ENCODE measurements around the gene LDB3. TPM values are rescaled to one million over a fixed set of nuclear protein-coding genes. Genes with fewer than 3 reads are reported as not detected.

Gene LDB3
- total RNA-seq, 1 experiment from 2014 or later = 1.1 TPM

DNA sequence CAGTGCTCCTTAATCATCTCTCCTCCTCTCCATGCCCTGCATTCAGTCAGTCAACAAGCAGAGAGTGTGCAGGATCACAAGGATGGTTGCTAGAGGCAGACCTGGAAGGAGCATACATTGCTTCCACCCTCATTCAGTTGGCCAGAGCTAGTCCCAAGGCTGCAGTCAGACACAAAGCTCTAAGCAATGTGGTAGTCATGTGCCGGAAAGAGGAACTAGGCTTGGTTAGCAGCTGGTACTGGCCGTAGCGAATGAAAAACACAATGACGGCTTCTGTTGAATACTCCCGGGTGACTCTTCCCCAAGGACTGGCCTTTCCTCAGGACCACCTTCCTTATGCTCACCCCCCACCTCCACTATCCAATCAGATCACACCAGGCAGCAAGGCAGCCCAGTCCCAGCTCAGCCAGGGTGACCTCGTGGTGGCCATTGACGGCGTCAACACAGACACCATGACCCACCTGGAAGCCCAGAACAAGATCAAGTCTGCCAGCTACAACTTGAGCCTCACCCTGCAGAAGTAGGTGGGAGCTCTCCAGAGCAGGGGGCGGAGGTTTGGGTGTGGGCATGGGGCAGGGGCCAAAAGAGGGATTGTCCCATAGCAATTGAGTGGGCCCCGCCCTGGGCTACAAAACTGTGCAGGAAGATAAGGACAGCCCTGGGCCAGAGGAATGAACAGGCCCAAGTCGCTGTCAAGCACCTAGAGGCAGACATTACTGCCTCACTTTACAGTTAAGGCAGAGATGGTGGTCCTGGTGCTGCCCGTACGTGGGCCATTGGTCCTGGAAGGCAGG is 10.9 kb downstream of the LDB3 start:
- Histone ChIP-seq H3K27me3 (replicated peaks) (no peaks in the 10 kb centered on the region), H3K4me3 (no peak overlapping the region), H3K36me3 (no peaks in the 10 kb centered on the region), H3K4me1 (replicated peaks) (no peaks in the 10 kb centered on the region), H3K9me3 (replicated peaks) (no peaks in the 10 kb centered on the region), H3K27ac (no peak overlapping the region)
- no peak for DNase-seq (ENCODE audit: low read depth in 1 of 2, low spot score in 2 of 2)

DNA sequence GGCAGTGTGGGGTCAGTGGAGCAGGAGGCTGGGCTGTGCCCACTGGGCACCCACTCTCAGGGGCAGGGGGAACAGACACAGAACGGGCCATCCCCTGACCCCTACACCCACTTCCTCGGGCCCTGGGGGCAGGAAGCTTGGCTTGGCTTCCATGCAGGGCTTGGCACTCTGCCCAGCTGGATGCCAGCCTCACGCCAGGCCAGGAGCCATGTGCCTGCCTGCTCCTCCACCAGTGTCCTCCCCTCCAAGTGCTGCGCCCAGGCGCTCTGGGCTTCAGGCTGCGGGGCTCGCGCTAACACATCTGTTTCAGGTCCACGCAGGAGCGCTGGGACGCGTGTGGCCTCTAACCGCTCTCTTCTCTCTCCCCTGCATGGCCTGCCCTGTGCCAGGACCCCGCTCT is 12.7 kb downstream of the LDB3 start:
- Histone ChIP-seq H3K4me1 (replicated peaks) (0 out of 2 replicates have a peak, but pooled peaks cover 3% of the 10 kb centered on the region), H3K4me3 (no peak overlapping the region), H3K9me3 (replicated peaks) (no peaks in the 10 kb centered on the region), H3K27ac (no peak overlapping the region), H3K27me3 (replicated peaks) (no peaks in the 10 kb centered on the region), H3K36me3 (no peaks in the 10 kb centered on the region)
- no peak for DNase-seq (ENCODE audit: low read depth in 1 of 2, low spot score in 2 of 2)

DNA sequence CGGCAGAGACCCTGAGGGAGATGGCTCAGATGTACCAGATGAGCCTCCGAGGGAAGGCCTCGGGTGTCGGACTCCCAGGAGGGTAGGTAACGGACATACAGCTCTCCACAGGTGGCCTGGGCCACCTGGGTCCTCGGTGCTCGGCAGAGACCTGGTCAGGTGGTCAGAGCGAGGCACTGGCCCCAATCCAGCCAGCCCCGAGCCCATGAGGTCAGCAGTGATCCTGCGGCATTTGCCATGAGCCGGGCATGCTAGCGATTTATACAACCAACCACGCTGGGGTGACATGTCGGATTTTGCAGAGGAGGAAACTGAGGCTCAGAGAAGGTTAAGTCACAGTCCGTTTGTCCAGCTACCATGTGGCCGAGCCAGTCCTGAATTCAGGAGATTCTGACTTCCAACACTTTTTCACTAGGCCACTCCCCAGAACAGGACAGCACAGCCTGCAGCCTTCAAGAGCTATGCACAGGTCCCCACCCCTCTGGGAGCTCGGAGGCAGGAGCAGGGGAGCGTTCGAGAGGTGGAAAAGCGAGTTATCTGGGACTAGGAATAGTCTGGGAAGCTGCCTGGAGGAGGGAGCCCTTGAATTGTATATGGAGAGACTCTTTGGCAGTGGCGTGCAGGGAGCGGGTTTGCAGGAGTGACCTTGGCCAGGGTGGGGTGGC is 13.5 kb downstream of the LDB3 start:
- Histone ChIP-seq H3K4me1 (replicated peaks) (peaks cover 3% of the 10 kb centered on the region), H3K36me3 (no peaks in the 10 kb centered on the region), H3K27ac (no peak overlapping the region), H3K9me3 (replicated peaks) (no peaks in the 10 kb centered on the region), H3K27me3 (replicated peaks) (no peaks in the 10 kb centered on the region), H3K4me3 (no peak overlapping the region)
- no peak for DNase-seq (ENCODE audit: low read depth in 1 of 2, low spot score in 2 of 2)

DNA sequence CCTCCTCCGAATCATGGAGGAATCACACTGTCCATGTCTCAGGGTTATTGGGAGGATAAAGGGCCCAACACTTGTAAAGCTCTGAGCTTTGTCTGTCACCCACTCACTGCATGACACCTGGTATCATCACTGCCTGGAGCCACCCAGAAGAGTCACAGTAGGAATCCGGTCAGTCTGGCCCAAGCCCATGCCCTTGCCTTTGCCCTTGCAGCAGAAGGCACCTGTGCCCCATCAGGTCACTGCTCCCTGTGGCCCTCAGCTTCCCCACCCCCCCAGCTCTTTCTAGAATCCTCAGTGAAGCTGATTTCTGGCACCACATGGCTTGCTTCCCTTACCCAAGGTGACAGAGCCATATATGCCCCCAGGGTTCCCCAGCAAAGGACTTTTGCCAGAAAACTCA is 14.4 kb downstream of the LDB3 start:
- Histone ChIP-seq H3K4me1 (replicated peaks) (peaks cover 11% of the 10 kb centered on the region), H3K4me3 (no peak overlapping the region), H3K9me3 (replicated peaks) (no peaks in the 10 kb centered on the region), H3K27me3 (replicated peaks) (no peaks in the 10 kb centered on the region), H3K27ac (no peak overlapping the region), H3K36me3 (no peaks in the 10 kb centered on the region)
- DNase-seq (ENCODE audit: low read depth in 1 of 2, low spot score in 2 of 2) = no peak

DNA sequence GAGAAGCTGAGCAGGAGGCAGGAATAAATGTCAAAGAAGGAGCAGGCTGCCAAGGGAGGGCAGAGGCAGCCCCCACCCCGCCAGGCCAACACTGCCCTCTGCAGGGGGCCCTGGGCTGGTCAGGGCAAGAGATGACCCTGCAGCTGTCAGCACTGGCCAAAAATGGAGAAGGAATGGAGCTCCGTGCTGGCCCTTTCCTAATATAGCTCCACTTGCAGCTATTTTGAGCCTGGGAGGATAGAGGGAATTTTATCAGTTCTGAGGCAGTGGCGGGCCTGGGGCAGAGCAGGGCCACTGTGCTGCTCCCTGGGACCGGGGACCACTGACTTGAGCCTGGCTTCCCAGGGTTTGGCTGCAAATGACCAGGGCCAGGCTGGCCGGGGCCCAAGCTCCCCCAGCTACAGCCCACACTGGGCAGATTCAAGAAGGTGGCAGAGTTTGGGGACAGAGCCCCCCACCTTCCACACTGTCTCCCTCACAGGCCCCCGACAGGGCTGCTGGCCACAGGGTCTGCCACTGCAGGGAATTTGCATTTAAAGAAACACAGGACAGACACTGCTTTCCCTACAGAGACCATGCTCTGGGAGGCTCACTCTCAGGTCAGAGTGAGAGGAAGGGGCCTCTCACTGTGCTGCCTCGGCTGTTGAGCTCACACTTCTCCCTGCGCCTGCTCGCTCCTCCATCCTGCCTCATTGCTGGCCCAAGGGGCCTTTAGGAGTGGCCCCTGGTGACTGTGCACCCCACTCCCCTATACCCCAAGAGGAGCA is 16.2 kb downstream of the LDB3 start:
- H3K4me3 ChIP-seq = no peak overlapping the region
- peaks cover 22% of the 10 kb centered on the region for H3K4me1 ChIP-seq (replicated peaks)
- H3K27ac ChIP-seq = no peak overlapping the region
- DNase-seq (ENCODE audit: low read depth in 1 of 2, low spot score in 2 of 2) = peak; percentile 45 to 59
- H3K36me3 ChIP-seq = no peaks in the 10 kb centered on the region
- H3K27me3 ChIP-seq (replicated peaks) = no peaks in the 10 kb centered on the region
- H3K9me3 ChIP-seq (replicated peaks) = no peaks in the 10 kb centered on the region

DNA sequence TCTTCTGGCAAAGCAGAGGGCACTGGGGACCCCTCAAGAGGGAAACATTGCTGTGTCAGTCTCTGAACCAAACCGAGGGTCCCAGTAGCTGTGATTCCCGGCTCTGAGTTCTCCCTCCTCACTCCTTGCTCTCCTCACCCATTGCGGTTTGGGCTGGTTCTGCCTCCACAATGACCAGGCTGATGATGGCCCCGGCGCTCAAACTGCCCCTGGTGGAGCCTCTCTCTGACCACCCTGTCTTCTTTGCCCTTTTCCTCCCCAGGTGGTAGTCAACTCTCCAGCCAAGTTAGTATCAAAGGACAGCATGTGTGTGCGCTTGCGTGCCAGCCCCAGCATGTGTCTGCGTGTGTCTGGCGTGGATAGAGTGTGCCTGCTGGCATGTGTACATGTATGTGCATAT is 17.1 kb downstream of the LDB3 start:
- no peaks in the 10 kb centered on the region for H3K27me3 ChIP-seq (replicated peaks)
- no peaks in the 10 kb centered on the region for H3K9me3 ChIP-seq (replicated peaks)
- H3K27ac ChIP-seq = no peak overlapping the region
- no peak overlapping the region for H3K4me3 ChIP-seq
- no peak for DNase-seq (ENCODE audit: low read depth in 1 of 2, low spot score in 2 of 2)
- H3K4me1 ChIP-seq (replicated peaks) = peaks cover 22% of the 10 kb centered on the region
- H3K36me3 ChIP-seq = no peaks in the 10 kb centered on the region

DNA sequence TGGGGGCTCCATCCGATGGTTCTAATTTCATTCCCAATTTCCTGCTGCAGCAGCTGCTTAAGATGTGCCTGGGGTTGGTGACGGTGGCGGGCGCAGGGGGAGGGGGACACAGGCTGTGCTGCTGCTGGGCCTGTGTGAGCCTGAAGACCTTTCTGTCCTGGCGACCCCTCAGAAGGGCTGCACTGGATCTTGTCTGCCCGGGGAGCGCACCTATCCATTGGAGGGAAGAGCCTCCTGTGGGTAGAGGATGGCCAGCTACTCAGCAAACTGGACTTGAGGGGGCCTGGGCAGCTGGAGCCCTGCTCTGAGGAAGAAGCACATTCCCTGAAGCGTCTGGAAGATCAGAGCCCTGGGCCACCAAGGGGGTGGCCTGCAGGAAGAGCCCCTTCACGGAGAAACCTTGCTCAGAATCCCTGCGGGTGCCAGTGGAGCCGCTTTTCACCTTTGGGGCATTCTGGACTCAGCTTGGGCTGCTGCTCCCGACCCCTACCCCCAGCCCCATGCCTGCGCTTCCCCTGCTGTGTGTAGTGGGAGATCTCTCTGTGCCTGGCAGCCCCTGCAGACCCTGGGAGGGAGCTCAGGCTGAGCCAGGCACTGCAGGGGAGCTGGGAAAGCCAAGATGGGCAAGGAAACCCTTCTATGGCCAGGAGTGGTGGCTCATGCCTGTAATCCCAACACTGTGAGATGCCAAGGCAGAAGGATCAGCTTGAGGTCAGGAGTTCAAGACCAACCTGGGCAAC is 17.8 kb downstream of the LDB3 start:
- H3K36me3 ChIP-seq = no peaks in the 10 kb centered on the region
- H3K4me1 ChIP-seq (replicated peaks) = peaks cover 22% of the 10 kb centered on the region
- no peak overlapping the region for H3K4me3 ChIP-seq
- no peak for DNase-seq (ENCODE audit: low read depth in 1 of 2, low spot score in 2 of 2)
- H3K9me3 ChIP-seq (replicated peaks) = no peaks in the 10 kb centered on the region
- H3K27me3 ChIP-seq (replicated peaks) = no peaks in the 10 kb centered on the region
- no peak overlapping the region for H3K27ac ChIP-seq

DNA sequence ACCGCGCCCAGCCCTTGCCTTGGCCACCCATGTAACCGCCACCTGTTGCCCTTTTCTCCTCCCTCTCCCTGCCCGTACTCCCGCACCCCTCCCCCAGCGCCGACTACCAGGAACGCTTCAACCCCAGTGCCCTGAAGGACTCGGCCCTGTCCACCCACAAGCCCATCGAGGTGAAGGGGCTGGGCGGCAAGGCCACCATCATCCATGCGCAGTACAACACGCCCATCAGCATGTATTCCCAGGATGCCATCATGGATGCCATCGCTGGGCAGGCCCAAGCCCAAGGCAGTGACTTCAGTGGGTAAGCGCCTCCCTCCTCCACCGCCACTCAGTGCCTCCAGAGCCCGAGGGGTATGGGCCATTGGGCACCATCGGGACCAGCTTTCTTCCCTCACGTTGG is 18.7 kb downstream of the LDB3 start:
- no peak for DNase-seq (ENCODE audit: low read depth in 1 of 2, low spot score in 2 of 2)
- no peaks in the 10 kb centered on the region for H3K27me3 ChIP-seq (replicated peaks)
- no peaks in the 10 kb centered on the region for H3K9me3 ChIP-seq (replicated peaks)
- H3K27ac ChIP-seq = no peak overlapping the region
- H3K4me3 ChIP-seq = no peak overlapping the region
- no peaks in the 10 kb centered on the region for H3K36me3 ChIP-seq
- peaks cover 22% of the 10 kb centered on the region for H3K4me1 ChIP-seq (replicated peaks)

DNA sequence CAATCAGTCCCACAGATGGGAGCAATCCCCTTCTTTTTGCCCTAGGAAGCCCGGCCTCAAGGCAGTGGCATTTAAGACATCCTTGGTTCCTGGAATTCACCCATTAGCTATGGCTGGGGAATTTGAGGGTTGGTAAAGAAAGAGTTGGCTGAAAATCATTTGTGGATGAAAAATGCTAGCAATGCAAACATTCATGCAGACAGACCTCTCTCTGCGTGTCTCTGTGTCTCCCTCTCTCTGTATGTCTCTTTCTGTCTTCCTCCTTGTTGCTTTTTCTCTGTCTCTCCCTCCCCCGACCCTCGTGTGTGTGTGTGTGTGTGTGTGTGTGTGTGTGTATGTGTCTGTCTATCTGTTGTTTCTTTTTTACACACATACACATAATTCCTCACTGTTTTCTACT is 19.4 kb downstream of the LDB3 start:
- Histone ChIP-seq H3K4me1 (replicated peaks) (peaks cover 22% of the 10 kb centered on the region), H3K9me3 (replicated peaks) (no peaks in the 10 kb centered on the region), H3K27me3 (replicated peaks) (no peaks in the 10 kb centered on the region), H3K4me3 (no peak overlapping the region), H3K27ac (peak overlapping the region; percentile 4; the same call in 1 of the 2 replicates), H3K36me3 (no peaks in the 10 kb centered on the region)
- peak in 1 of 2 experiments; percentile 67 for DNase-seq (ENCODE audit: low read depth in 1 of 2, low spot score in 2 of 2)

DNA sequence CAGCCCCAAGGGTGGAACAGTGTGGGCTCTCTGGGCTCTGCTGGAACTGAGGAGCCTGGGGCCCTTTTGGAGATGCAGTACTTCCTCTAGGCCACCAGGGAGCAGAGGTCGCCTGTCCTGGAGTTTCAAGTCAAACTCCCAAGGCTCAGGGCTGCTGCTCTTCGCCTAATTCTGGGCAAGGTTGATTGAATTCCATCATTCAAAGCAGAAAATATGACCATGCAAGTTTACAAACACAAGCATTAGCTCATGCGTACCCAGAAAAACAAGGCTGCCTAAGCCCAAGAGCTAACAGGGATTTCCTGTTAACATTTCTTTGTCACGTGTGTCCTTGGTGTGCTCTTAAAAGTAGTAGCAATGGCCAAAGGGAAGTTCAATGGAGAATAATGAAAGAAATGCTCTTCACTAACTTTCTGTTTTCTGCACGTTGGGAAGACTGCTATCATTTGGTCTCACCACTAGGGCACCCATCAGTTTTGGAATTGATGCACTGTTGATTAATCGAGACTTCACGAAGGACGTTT is 20.1 kb downstream of the LDB3 start:
- H3K36me3 ChIP-seq = no peaks in the 10 kb centered on the region
- no peak overlapping the region for H3K27ac ChIP-seq
- no peaks in the 10 kb centered on the region for H3K27me3 ChIP-seq (replicated peaks)
- peak; percentile 66 to 67 for DNase-seq (ENCODE audit: low read depth in 1 of 2, low spot score in 2 of 2)
- H3K4me3 ChIP-seq = no peak overlapping the region
- peaks cover 26% of the 10 kb centered on the region for H3K4me1 ChIP-seq (replicated peaks)
- H3K9me3 ChIP-seq (replicated peaks) = no peaks in the 10 kb centered on the region

DNA sequence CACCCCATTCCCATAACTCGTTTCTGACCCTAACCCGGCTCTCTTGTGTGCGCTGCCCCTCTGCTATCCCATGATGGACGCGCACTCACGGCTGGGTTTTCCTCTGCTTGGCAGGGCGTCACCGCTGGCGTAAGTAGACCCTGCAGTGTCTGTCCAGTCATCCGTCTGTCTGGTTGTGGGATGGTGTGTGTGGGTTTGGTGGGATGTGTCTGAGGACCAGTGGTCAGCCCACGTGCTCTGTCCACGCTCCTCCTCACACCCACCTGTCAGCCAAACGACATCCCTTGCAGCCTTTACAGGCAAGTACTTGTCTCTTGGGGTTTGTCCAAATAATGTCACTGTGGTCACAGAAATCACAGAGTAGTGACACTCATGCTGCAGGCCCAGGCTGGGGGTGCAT is 20.8 kb downstream of the LDB3 start:
- no peaks in the 10 kb centered on the region for H3K27me3 ChIP-seq (replicated peaks)
- no peaks in the 10 kb centered on the region for H3K9me3 ChIP-seq (replicated peaks)

DNA sequence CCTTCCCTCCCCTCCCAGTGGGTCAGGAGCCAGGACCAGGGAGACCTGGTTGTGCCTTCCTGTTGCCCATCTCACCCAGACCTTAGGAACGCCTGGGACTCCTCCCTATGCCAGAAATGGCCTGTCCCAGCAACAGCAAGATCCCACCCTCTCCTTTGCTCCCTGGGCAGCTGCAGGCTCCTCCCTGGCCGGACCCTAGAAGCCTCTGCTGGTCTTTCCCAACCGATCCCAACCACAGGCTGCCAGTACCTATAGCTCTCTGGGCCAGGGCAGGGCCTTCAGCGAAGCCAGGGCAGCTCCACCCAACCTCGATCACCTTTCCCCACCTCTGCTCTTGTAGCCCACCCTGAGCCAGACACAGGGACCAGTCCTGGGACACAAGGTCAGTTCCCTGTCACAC is 21.9 kb downstream of the LDB3 start:
- Histone ChIP-seq H3K27ac (no peak overlapping the region), H3K9me3 (replicated peaks) (no peaks in the 10 kb centered on the region), H3K27me3 (replicated peaks) (no peaks in the 10 kb centered on the region), H3K36me3 (no peaks in the 10 kb centered on the region), H3K4me3 (no peak overlapping the region), H3K4me1 (replicated peaks) (peaks cover 30% of the 10 kb centered on the region)
- DNase-seq (ENCODE audit: low read depth in 1 of 2, low spot score in 2 of 2) = no peak

More for the DNA sequence above, 20.8 kb downstream of the LDB3 start:
- Histone ChIP-seq H3K4me3 (no peak overlapping the region), H3K27ac (no peak overlapping the region), H3K36me3 (no peaks in the 10 kb centered on the region), H3K4me1 (replicated peaks) (peaks cover 32% of the 10 kb centered on the region)
- no peak for DNase-seq (ENCODE audit: low read depth in 1 of 2, low spot score in 2 of 2)

DNA sequence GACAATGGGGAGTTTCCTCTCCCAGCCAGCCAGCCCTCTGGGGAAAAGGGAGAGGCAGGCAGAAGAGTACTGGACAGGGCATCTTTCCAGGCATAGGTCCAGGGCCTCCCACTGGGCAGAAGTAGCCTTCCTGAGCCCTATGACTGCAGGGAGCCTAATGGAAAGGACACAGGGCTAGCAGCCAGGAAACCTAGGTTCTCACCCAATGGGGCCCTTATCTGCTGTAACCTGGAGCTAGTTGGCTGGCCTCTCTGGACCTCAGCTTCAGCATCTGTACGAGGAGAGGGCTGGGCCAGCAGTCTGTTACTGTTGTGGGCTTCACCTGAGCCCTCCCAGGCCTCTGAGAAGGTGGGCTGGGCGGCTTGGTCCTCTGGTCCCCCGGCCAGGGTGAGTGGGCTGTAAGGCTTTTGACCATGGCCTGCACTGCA is 22.4 kb downstream of the LDB3 start:
- Histone ChIP-seq H3K4me3 (no peak overlapping the region), H3K4me1 (replicated peaks) (peaks cover 30% of the 10 kb centered on the region), H3K36me3 (no peaks in the 10 kb centered on the region), H3K9me3 (replicated peaks) (no peaks in the 10 kb centered on the region), H3K27ac (no peak overlapping the region), H3K27me3 (replicated peaks) (no peaks in the 10 kb centered on the region)
- no peak for DNase-seq (ENCODE audit: low read depth in 1 of 2, low spot score in 2 of 2)

Data from SJSA1 (cell line).